GM18511 (cell line): ENCODE data around the gene PACS1.
"Not testable (repeated sequence)": the region's sequence is repeated elsewhere in the genome, so short reads cannot be mapped to it uniquely, and the experiment has no call there.

Experiments used
- ATAC-seq: cut with Tn5 transposase; IDR thresholded peaks from one replicate; pipeline ENCODE4 v1.9.1; 2021; ENCODE audit warnings: mild to moderate bottlenecking, moderate library complexity; ENCODE audit not compliant: unreplicated experiment

Gene PACS1

DNA sequence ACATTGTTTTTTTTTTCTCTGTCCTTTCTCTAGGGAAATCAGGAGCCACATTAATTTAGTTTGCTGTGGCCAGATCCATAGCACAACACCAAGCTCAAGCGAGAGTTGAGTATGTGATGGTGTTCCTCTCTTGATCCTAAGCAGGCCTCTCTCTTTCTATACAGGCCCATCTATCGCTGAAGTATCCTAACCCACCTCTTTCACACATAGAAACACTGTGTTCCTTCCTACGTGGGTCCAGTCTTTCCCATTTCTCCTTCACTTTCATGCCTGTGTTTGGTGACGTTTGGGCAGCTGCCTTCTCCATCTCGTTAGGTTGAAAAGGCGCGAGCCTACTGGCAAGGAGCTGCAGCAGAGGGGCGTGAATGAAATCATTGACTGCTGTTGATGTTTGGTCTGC, 2.4 kb downstream of the PACS1 start:
- ATAC-seq: no peak

DNA sequence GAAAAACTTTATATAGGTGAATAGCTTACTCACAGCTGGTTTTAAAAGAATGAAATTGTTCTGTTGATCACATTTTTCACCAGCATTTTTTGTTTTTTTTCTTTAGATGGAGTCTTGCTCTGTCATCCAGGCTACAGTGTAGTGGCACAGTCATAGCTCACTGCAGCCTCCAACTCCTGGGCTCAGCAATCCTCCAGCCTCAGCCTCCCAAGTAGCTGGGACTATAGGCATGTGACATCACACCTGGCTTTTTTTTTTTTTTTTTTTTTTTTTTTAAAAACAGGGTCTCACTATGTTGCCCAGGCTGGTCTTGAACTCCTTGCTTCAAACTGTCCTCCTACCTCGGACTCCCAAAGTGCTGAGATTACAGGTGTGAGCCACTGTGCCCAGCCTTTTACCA, 3.6 kb downstream of the PACS1 start:
- no peak for ATAC-seq

DNA sequence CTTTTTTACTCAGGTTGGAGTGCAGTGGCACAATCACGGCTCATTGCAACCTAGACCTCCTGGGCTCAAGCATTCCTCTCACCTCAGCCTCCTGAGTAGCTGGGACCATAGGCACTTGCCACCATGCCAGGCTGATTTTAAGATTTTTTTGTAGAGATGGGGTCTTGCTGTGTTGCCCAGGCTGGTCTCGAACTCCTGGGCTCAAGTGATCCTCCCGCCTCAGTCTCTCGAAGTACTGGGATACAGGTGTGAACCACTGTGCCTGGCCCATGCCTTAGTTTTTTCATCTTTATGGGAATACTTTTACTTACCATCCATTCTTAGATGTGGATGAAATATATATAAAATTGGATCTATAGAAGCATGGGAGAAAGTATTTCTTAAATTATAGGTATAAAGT, 5.2 kb downstream of the PACS1 start:
- no peak for ATAC-seq

DNA sequence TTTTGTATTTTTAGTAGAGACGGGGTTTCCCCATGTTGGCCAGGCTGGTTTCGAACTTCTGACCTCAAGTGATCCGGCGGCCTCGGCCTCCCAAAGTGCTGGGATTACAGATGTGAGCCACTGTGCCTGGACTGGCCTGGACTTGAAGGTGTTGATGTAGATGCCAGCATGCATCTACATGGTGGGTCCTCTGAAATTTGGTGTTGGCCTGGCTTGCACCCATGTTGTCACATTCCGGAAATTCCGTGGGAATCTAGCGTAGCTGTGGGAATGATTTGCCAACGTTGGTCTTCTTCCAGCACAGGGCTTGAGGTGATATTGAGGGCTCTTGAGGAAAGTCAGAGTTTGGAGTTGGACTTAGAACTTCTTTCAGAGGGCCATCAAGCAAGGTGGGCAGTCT, 6.5 kb downstream of the PACS1 start:
- no peak for ATAC-seq

DNA sequence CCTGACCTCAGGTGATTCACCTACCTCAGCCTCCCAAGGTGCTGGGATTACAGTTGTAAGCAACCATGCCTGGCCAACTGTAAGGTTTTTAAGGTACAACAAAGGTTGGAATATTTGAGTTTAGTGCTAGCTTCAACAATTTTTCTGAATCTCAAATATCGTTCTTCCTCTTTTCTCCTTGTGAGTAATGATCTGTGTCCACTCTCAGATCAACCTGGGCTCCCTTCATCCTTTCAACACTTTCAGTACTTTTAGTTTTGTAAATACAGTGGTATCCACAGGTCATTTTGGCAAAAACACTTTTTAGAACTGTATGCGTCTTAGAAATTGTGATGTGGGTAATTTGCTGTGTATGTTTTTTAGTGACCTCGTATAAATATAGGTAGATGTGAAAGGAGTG, 7.9 kb downstream of the PACS1 start:
- no peak for ATAC-seq

DNA sequence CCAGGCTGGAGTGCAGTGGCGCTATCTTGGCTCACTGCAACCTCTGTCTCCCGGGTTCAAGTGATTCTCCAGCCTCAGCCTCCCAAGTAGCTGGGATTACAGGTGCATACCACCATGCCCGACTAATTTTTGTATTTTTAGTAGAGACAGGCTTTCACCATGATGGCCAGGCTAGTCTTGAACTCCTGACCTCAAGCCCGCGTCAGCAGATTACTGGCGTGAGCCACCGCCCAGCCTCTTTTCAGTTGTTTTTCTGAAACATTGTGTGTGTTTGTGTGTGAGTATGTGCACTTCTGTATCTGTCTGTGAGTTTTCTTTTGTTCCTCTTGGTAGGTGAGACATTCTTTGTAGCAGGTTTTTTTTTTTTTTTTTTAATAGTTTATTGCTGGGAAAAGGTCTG, 8.9 kb downstream of the PACS1 start:
- not testable (repeated sequence) for ATAC-seq

DNA sequence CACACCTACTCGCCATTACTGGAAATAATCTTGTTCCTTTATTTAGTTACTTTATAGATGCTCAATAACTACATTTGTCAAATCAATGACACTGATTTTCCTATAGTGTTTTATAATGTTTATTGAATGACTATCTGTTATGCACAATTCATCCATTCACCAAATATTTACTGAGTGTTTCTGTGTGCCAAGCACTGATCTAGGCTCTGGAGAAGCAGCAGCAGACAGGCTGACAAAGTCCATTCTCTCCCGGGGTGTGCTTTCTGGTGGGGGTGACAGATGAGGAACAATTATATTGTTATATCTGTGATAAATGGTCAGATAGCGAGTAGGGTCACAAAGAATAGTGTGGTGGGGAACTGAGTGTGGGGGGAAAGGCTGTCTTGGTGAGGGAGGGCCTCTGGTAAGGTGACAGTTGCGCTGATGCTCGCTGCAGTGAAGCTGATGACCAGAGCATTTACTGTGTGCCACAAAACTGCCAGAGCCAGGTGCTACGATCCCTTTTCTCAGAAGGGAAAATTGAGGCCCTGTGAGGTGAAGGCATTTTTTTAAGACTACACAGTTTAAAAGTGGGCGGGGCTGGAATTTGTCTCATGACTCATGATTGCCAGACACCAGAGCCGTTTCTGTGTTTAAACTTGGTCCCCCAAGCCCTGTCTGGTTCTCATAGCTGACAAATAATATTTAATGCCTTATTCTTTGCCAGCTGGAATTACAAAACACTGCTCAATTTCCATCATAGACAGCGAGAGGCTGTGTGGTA, 10.2 kb downstream of the PACS1 start:
- no peak for ATAC-seq

DNA sequence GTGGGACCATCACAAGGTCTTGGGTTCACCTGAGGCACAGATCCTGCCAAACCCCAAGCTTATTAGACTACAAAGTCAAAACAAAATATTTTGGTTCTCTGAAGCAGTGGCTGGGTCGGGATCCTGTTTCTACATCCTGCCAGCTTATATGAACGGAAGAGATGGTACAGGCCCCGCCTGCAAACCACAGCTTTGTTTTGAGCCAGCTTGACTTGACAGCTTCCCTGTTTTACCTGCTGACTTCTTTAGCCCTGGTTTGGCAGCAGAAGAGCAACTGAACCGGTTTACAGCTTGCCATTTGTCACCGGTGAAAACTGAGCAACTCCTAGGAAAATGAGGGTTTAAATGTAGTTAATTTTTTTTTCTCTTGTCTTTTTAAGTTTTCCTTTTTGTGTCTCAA, 11.4 kb downstream of the PACS1 start:
- ATAC-seq: no peak

DNA sequence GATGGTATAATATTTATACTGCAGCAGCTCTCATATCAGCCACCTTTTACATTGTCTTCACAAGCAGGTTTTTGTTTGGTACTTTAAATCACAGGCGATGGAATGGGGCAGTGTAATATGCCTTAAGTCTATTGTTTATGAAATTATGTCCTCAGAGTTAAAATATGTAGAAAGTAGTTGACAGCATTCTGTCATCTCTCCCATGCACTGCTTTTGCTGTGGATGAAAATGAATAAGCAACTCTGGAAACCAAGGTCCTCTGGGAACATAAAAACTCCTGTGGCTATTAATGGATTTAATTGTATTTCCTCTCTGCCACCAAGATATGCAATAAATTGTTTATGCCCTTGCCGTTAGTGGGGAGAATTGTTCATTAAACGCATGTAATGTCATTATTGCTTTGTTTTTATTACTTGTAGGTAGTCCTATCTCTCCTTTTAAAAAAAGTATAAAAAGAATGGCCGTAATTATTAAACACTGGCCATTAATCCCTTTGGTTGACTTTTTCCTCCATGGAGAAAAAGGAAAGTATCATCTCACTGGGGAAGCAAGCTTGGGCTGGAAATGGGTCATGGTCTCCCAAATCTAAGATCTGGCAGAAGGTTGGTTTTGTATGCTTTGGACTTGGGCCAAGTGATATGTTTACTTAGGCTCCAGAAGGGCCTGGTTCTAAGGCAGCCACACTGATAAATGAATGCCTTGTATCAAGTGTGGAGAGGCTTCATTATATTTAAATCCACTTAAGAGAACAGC, 13.1 kb downstream of the PACS1 start:
- no peak for ATAC-seq

DNA sequence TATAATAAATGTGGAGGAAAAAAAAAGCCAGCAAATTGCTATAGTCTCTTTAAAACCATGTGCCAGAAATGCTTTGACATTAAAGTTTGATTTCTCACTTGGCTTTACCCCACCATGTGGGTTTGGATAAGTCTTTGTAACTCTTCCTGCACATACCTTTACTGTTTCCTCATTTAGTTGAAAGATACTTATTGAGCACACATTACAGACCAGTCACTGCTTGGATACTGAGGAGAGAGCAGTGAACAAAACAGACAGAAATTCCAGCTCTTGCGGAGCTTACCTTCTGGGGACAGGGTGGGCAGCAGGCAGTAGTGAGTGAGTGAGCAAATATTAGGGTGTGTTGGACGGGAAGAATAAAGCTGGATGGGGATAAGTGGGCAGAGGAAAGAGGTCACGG, 13.7 kb downstream of the PACS1 start:
- no peak for ATAC-seq

DNA sequence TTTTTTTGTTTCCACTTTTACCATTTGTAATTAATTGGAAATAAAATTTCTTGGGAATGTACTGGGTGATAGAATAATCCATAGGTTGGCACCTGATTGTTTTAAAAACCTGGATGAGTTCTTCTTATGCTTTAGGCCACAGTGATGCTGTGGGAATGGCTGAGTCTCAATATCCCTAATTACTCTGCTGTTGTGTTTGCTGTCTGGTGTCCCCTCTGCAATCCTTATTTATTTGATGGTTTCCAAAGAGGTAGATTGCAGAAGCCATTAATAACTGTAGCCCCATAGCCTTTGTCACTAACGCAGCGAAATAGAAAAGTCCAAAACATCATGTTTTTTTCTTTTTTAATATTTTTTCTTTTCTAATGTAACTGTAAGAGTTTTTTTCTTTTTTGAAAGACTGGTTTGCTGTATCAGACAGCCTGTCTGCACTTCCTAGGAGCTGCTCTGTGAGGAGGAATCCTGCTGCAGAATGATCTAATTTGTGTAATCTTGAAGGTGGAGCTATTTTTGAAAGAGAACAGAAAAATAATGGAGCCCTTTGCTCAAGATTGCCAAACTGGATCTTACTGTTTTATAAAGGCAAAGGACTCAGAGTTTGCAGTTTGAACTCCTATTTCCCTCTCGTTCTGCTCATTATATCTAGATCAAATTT, 14.9 kb downstream of the PACS1 start:
- ATAC-seq: no peak

DNA sequence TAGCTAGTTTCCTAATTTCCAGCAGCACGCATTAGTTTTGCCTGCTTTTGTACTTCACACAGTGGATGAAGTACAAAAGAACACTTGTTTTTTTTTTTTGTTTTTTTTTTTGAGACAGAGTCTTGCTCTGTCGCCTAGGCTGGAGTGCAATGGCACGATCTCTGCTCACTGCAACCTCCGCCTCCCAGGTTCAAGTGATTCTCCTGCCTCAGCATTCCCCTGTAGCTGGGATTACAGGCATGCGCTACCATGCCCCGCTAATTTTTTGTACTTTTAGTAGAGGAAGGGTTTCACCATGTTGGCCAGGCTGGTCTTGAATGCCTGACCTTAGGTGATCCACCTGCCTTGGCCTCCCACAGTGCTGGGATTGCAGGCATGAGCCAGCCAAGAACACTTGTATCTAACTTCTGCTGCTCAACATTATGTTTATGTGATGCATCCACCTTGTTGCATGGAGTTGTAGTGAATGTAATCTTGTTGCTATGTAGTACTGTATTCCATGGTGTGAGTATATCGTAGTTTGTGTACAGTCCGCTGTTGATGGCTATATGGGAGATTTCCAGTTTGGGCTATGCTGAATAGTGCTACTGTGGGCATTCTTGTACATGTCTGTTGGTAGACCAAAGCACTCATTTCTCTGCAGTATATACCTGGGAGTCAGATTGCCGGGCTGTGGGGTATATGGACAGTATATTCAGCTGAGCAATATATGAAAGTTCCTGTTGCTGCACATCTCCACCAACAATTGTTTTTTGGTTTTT, 17.3 kb downstream of the PACS1 start:
- ATAC-seq: no peak

DNA sequence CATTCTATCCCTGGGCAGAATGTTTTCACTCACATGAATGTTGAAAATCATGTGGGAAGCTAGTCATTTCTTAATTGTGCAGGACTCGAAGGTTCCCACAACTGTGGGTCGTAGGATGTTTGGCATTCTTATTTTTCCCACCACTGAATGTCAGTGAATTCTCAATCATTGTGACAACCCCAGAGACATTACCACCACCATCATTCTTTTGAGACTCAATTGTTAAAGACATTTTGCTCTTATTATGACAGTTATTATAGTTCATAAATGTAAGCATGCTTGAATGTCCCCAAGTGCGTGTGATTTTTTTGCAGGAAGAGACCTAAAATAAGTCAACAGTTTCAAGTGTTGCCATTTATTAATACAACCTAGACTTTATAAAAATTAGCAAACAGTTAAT, 19.0 kb downstream of the PACS1 start:
- no peak for ATAC-seq

DNA sequence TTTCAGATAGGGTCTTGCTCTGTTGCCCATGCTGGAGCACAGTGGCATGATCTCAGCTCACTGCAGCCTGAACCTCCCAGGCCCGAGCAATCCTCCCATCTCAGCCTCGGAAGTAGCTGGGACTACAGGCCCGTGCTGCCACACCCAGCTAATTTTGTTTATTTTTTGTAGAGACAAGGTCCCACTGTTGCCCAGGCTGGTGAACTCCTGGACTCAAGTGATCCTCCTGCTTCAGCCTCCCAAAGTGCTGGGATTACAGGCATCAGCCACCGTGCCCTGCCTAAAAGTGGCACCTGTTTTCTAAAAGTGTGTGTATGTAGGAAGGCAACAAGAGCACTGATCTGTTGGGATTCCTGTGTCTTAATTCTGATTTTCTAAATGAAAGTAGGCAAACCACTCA, 20.2 kb downstream of the PACS1 start:
- ATAC-seq: no peak

DNA sequence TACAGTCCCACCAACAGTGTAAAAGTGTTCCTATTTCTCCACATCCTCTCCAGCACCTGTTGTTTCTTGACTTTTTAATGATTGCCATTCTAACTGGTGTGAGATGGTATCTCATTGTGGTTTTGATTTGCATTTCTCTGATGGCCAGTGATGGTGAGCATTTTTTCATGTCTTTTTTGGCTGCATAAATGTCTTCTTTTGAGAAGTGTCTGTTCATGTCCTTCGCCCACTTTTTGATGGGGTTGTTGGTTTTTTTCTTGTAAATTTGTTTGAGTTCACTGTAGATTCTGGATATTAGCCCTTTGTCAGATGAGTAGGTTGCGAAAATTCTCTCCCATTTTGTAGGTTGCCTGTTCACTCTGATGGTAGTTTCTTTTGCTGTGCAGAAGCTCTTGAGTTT, 22.1 kb downstream of the PACS1 start:
- ATAC-seq: not testable (repeated sequence)

DNA sequence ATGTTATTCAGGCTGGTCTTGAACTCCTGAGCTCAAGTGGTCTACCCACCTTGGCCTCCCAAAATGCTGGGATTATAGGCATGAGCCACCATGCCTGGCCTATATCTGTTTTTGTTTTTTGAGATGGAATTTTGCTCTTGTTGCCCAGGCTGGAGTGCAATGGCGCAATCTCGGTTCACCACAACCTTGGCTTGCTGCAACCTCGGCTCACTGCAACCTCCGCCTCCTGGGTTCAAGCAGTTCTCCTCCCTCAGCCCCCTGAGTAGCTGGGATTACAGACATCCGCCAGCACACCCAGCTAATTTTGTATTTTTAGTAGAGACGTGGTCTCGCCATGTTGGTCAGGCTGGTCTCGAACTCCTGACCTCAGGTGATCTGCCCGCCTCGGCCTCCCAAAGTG, 29.7 kb downstream of the PACS1 start:
- not testable (repeated sequence) for ATAC-seq

DNA sequence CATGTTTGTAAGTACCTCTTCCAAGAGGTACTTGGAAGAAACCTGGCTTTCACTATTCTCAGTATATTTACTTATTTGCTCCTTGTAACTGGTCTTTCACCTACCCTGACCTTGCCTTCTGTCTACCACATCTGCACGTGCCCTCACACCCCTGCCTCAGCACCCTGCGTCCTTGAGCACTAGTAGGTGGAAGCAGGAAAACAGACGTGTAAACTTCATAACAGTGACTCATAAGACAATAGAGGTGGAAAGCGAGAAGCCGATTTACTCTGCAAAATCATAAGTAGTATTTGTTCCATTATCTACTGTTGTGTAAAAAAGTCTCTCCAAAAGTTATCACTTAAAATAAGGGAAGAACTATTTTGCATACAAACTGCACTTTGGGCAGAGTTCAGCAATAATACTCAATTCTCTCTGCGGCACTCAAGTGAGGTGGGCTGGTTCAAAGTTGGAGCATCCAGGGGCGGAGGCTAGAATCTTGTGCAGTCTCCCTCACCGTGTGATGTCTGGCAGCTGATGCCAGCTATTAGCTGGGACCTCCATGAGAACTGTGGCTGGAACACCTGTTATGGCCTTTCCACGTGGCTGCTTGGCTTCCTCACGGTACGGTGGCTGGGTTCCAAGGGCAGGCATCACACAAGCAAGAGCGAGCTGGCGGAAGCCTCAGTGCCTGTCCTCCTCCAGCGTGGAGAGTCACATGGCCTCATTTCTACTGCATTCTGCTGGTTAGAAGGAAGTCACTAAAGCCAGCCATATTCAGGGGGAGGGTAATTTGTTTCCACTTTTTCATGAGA, 30.4 kb downstream of the PACS1 start:
- peak; percentile 62 for ATAC-seq

DNA sequence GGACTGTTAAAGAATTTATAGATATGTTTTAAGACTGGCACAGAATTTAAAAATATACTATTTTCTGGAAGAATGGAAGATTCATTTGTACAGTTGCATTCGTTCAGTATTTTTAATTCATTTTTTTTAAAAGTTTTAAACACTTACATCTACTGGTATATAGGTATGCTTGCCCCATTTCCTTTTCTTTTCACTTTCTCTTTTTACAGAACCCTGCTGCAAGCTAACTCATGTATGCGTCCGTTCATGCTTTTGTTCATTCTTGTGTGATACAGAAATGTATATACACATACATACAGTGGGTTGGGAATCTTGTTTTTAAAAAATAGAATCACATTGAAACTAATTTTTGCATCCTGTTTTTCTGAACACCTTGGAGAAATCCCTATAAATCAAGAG, 31.0 kb downstream of the PACS1 start:
- peak; percentile 16 for ATAC-seq

DNA sequence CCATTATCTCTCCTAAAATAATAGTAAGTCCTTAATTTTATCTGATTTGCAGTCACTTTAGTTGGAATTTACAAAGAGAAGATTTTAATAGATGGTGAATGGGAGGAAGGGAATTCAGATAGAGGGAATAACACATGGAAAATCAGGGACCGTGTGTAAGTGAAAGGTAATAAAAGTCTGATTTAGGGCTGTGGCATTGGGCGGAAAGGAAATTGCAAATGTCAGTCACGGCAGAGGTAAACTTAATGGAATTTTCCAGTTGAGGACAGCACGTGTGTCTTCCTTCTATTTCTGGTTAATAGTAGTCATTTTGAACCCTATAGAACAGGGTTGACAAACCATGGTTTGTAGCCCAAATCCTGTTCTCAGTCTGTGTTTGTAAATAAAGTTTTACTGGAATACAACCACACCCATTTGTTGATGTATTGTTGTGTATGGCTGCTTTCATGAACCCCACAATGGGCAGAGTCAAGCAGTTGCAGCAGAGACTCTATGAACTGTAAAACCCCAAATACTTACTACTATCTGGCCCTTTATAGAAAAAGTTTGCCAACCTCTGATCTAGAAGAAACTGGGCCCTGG, 34.1 kb downstream of the PACS1 start:
- ATAC-seq: no peak
